OCI-M2 (cell line): Measurements from ENCODE around the gene TMEM59L.
A peak's percentile ranks its signal among the peaks of the same experiment; 100 is the strongest.
"Not testable (repeated sequence)": the region's sequence is repeated elsewhere in the genome, so short reads cannot be mapped to it uniquely, and the experiment has no call there.

Experiments
- DNase-seq: peaks from one replicate; lab custom pipeline; 2025; ENCODE audit not compliant: unreplicated experiment; lab: John Stamatoyannopoulos, UW

The TMEM59L gene

DNA sequence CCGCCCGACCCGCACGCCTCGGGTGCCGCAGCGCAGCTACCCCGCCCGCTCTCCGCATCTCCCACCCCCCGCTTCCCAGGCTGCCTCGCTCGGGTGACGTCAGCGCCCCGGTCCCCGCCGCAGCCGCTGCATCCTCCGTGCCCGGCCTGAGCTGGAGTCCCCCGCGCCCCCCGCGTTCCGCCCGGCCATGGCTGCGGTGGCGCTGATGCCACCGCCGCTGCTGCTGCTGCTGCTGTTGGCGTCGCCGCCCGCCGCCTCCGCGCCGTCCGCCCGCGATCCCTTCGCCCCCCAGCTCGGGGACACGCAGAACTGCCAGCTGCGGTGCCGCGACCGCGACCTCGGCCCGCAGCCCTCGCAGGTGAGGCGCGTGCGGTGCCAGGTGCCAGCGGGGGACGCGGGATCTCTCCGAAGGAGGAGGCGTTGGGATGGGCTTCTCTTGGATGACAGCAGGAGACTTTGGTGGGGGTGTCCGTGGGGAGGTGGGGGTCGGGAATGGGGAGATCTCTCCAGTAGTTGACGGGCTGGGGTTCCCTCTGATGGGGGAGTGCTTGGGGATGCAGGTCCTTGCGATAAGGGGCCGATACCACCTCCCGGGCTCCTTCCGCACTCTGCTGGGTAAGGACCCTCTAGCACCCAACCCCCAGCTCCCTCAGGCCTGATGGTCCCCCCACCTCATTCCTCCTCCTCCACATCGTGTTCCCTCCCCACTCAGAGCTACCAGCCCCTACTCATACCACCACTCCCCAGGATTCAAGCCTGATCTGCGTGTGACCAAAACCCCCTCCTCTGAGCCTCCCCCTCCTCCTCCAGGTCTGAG is at the start of gene TMEM59L:
Gene TMEM59L, plus strand, starts transcription at position 99 of the 817 bp plus-strand sequence. Its CDS starts 89 bp downstream, at position 188.
- no peak for DNase-seq

DNA sequence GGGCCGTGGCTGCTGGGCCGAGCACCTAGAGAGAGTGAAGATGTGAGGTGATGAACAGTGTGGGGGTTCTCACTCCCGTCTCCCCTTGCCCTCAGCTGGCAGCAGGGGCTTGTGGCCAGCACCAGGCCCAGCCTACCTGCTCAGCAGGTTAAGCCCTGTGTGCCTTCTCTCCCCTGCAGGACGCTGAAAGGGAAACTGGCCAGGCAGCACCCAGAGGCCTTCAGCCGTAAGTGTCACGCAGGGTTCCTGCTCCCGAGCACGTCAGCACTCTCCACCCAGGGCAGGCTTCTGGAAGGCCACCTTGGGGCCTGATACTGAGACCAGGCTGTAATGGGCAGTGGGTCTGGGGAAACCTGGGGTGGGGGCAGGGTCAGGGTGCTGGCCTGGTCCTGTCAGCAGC is 45.7 kb upstream of the TMEM59L start:
- DNase-seq, result no peak

DNA sequence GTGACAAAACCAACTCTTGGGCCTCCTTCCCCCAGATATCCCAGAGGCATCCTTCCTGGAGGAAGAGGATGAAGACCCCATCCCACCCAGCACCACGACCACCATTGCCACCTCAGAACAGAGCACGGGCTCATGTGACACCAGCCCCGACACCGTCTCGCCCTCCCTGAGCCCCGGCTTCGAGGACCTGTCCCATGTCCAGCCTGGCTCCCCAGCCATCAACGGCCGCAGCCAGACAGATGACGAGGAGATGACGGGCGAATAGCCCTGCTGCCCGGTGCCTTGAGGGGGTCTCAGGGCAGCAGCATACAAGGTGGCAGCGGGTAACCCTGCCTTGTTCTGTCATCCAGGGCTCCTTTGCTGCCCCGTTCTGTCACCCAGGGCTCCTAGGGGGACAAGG is 44.3 kb upstream of the TMEM59L start:
- no peak for DNase-seq

DNA sequence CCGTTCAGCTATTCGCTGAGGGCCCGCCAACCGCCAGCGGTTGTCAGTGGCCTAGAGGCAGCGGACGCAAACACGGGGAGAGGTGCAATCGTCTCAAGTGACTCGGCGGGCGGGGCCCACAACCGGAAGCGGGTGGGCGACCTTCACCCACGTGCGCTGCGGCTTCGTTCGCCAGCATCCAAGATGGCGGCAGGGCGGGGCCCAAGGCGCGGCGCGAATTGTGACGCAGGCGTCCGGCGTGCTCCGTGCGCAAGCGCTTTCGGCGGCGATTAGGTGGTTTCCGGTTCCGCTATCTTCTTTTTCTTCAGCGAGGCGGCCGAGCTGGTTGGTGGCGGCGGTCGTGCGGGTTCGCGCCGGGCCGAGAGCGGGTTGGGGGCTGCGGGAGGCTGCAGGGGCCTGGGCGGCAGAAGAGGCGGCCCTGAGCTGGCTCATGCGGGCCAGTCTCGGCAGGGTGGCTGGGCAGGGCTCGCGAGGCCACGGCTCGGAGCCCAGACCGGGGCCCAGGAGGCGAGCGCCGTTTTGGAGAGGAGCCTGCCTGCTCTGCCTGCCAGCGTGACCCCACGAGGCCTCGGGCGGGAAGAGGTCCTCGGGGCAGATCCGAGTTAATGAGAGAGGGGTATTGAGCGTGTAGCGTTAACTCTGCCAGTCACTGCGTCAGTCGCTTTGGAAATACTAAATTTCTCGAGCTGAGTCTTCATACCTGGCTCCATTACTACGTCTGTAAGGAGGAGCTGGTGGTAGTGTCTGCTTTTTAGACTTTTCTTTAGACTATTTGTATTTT is 40.9 kb upstream of the TMEM59L start, which contains the start of gene UBA52:
Gene UBA52, plus strand, starts transcription at position 294 of the 781 bp plus-strand sequence. CDS start 1,444 bp downstream, outside the sequence.
- DNase-seq, result peak; percentile 90

DNA sequence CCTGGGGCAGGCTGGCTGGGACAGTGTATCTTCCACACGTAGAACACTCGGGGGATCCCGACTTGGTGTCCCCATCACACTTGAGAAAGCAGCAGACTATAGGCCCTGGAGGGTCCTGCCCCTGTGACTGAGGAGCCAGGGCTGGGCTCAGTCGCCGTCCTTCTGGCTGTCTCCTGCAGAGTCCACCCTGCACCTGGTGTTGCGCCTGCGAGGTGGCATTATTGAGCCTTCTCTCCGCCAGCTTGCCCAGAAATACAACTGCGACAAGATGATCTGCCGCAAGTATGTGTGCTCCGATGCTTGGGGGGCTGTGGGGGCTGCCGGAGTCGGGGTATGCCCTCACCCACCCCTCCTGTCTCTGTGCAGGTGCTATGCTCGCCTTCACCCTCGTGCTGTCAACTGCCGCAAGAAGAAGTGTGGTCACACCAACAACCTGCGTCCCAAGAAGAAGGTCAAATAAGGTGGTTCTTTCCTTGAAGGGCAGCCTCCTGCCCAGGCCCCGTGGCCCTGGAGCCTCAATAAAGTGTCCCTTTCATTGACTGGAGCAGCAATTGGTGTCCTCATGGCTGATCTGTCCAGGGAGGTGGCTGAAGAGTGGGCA is 37.9 kb upstream of the TMEM59L start:
- DNase-seq, result no peak

DNA sequence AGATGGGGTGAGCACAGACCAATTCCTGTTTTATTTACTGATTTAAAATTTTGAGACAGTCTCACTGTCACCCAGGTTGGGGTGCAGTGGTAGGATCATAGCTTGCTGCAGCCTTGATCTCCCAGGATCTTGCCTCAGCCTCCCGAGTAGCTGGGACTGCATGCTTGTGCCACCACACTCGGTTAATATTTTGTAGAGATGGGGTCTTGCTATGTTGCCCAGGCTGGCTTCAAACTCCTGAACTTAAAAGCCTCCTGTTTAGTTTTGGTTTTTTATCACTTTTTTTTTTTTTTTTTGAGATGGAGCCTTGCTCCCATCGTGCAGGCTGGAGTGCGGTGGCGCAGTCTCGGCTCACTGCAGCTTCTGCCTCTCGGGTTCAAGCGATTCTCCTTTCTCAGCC is 36.3 kb upstream of the TMEM59L start:
- DNase-seq, result no peak

DNA sequence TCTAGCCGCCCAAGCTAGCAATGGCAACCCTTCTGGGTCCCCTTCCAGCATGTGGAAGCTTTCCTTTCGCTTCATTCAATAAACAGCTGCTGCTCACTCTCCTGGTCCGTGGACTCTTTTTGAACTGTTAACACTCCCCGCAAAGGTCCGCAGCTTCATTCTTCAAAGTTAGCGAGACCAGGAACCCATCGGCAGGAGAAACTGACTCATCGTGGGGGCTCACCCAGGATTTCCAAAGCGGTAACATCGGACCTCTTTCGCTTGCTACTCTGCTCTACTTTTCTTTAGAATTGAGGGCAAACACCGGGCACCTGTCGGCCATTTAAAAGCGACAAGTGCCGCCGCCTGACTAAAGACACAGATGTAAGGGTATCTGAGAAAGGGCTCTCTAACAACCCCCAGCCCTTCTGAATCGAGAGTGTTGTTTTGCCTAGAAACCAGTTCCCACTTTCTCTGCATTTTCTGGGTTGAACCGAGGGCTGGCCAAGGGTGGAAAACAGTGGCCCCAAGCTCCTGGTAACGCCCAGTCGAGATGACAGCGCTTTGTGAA is 35.2 kb upstream of the TMEM59L start:
- DNase-seq, result no peak

DNA sequence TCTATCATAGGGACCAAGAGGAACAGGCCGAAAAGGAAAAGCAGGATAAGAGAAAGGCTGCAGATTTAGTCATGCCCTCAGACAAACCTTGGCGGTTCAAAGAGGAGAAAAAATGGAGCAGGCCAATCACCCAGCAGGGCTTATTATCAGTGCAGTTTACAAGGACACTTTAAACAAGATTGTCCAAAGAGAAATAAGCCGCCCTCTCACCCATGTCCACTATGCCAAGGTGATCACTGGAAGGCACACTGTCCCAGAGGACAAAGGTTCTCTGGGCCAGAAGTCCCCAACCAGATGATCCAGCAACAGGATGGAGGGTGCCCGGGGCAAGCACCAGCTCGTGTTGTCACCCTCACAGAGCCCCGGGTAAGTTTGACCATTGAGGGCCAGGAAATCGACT is 32.4 kb upstream of the TMEM59L start:
- no peak for DNase-seq

DNA sequence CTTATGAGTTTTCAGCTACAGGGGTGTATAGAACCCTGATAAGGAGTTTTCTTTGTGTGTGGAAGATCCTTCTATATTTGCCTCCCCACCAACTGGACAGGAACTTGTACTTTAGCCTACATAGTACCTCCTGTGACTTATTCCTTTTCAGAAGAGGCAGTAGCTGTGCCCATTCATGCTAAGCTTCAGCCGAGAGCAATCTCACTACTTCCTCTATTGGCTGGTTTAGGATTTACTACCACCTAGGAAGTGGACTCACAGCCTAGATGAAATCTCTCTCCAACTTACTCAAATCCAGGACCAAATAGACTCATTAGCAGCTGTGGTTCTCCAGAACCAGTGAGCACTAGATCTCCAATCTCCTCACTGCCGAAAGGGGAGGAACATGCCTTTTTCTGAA is 26.4 kb upstream of the TMEM59L start:
- DNase-seq, result no peak

DNA sequence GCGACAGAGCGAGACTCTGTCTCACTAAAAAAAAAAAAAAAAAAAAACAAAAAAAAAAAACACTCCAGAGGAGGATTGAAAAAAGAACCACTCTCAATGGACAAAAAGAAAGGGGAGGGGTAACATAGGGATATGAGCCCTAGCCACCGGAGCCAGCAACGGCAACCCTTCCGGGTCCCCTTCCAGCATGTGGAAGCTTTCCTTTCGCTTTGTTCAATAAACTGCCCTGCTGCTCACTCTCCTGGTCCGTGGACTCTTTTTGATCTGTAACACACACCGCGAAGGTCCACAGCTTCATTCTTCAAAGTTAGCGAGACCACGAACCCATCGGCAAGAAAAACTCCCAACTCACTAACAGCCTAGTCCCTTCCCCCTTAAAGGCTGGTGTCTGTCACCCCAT is 25.1 kb upstream of the TMEM59L start:
- DNase-seq, result no peak

DNA sequence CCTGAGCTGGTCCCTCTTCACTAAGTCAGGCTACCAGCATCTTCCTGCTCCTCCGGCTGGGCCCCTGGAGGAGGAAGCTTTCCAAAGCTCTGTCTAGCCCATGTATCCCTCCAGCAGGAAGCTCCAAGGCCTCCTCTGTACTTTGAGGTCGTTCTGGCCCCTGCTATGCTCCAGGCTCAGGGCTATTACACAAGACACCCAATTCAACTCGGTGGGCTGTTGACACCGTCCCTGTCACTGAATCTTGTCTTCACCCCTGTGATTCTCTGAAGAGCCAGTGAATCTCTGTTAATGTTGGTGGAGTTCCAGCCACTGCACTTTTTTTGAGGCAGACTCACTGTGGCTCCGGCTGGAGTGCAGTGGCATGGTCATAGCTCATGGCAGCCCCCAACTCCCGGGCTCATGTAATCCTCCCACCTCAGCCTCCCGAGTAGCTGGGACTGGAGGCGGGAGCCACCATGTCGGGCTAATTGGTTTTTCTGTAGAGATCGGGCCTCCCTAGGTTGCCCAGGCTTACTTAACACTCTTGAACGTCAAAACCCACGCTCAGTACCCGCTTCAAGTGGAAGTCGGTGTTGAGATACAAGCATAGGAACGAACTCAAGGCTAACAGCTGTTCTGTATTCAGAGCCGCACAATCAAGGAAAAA is 24.6 kb upstream of the TMEM59L start:
- DNase-seq, result no peak

DNA sequence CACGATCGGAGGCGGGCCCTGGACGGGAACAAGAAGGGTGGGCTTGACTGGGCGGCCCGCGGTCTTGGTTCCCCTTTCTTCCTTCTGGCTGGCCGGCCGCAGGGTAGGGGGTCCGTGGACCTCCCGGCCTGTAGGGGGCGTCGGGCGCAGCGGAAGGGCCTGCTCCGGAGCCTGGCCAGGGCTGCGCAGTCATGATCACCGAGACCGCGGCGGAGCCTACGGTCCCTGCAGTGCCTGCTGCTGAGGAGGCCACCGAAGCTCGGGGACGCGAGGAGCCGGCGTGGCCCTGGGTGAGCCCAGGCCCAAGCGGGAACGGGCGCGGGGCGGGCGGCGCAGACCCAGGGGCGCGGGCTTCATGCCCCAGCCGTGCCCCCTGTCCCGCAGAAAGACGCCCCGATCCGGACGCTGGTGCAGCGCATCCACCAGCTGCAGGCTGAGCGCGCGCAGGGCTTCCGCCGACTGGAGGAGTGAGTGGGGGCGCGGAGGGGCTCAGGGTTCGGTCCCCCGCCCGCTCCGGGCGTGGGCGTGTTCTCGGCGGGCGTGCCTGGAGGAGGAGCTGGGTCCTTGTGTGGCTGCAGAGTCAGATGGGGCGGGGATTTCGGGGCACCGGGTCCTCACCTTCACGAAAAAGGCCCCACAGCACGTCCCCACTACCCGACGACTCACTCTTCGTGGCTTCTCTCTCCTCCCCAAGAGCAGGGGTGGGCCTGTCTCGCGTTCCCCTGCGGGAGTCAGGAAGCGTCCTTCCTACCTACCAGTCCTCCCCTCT is 23.9 kb upstream of the TMEM59L start, which contains the start of gene REX1BD:
Gene REX1BD, plus strand, starts transcription at position 188 of the 769 bp plus-strand sequence. Its CDS starts 4 bp downstream, at position 192.
- peak; percentile 73 for DNase-seq

DNA sequence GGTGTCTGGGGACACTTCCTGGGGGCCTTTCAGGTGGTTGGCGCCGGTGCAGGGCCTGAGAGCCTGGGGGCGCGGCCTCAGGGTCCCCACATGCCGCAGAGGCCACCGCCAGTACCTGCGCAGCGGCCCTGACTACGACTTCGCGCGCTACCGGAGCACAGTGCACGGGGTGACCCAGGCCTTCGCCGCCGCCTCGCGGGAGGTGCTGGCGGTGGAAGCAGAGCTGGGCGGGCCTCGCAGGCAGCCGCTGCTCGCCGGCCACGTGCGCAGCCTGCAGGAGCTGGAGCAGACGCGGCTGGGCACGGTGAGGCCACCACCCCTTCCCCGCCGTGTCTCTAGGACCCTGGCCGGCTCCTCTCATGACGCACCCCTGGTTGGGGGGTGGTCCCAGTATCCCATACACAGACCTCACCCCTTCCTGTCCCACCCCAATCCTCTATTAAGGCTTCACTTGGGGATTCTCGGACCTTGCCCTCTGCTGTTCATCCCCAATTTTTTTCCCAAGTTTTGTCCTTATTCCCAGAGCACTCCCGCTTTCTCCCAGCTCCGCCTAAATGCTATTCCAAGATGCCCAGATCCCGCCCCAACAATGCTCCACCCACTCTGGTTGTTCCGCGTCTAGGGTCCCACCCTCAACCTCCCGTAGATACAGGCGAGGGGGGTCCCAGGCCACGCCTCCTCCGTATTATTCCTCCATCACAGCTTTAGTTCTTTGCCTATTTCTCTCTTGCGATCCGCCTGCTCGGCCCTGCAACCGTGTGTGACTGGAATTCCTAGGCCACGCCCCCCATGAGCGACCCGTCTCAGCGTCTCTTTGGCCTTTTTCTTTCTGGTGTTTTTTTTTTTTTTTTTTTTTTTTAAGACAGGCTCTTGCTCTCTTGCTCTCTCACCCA is 23.0 kb upstream of the TMEM59L start:
- no peak for DNase-seq

DNA sequence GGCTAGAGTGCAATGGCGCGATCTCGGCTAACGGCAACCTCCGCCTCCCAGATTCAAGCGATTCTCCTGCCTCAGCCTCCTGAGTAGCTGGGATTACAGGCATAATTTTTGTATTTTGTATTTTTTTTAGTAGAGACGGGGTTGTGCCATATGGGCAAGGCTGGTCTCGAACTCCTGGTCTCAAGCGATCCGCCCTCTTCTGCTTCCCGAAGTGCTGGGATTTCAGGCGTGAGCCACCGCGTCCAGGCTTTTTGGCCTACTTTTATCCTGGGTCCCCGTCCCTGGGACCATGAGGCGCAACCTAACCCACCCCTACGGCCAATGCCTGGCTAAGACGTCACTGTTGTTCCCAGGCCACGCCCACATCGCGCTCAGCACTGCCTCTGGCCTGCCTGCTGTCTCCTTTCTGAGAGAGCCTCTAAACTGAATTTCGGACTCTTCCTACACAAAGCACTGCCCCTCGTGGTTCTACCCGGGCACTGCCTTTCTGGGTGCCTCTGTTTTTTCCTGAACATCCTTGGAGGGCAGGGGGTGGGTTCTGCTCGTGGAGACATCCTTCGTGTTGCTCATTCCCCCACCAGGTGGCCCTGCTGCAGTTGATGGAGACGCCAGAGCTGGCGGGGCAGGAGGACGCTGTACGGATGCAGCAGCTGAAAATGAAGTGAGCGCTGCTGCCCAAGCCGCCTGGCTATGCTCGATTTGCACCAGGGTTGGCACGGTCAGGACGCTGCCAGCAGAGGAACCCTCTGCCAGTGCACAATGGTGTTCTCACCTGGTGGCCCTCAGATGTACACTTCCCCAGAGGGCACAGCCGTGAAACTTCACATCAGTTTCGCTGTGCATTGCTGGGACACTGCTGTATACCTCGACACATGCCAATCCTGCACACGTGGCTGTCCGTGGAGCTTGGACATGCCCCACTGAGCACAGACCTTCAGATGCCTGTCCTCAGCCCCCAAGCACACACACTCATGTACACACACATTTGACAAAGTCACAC is 22.1 kb upstream of the TMEM59L start:
- no peak for DNase-seq

DNA sequence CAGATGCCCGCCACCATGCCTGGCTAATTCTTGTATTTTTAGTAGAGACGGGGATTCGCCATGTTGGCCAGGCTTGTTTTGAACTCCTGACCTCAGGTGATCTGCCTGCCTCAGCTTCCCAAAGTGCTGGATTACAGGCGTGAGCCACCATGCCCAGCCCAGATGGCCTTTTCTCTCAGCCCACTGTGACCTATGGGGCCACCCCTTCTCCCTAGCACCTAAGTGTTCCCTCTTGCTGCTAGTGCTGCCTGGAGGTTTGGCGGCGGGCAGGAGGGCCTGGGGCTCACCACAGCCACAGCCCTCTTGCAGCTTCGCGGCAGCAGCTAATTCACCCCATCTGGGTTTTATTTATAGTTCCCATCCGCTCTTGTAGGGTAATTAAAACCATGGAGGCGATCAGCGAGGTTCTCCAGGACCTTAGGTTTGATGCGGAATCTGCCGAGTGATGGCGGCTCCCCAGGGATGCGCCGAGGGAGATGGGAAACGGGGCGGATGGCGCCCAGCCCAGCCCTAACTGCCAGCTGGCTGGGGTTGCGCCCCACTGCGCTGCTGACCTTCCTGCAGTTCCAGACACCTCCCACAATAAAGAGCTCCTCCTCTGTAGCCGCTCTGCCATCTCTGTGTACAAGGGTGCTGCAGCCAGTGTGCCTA is 20.8 kb upstream of the TMEM59L start:
- no peak for DNase-seq

DNA sequence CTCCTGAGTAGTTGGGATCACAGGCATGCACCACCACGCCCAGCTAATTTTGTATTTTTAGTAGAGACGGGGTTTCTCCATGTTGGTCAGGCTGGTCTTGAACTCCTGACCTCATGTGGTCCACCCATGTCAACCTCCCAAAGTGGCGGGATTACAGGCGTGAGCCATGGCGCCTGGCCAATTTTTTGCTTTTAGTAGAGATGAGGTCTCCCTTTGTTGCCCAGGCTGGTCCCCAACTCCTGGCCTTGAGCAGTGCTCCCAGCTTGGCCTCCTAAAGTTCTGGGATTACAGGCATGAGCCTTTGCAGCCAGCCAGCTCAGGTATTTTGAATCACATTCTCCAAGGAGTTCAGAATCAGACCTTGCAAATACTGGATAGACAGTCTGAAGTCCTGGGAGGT is 19.9 kb upstream of the TMEM59L start:
- not testable (repeated sequence) for DNase-seq

DNA sequence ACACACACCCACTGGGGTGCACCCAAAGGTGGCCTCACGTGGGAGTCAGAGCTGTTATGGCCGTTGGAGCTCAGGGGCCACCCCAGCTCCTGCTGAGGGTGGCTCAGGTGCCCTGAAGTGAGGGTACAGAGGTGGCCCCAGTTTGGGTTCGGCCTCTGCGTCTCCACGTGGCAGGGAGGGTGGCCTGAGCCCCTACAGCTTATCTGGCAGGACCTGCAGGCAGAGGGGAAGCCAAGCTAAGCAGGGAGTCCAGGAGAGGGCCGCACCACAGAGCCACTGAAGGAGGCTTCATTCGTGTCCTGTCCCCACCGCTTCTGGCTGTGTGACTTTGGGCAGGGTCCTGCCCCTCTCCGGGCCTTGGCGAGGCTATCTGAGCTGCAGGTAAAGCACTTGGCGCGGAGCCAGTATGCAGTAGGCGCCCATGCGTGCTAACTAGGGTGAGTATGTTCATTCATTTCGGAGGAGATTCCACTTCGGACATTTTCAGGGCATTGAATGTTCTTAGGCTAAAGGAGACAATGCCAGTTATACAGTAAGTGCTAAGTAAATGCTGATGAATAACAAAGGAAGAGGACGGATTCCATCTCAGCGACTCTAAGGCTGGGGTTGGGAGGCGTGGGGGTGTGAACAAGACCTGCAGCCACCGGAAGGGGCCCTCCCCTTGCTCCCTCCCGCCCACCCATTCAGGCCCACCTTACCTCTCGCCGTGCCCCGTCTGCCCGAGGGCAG is 19.1 kb upstream of the TMEM59L start:
- no peak for DNase-seq
